HepG2 (cell line): ENCODE data around the gene ADAMTS2.

Source experiments
- ETV6 ChIP-seq: sonication (generic); formaldehyde crosslinking; conservative IDR thresholded peaks from 2 replicates; pipeline ENCODE4 v1.4.0; 2020; ENCODE audit warnings: missing genetic modification reagents
- EZH2 ChIP-seq: conservative IDR thresholded peaks from 2 replicates; pipeline ENCODE4 v1.6.1; 2012; ENCODE audit warnings: mild to moderate bottlenecking, low read depth, low read length, moderate library complexity
- HDAC2 ChIP-seq: sonication (generic); formaldehyde crosslinking; IDR thresholded peaks from 2 replicates; pipeline ENCODE4 v1.4.0; 2020; ENCODE audit warnings: missing genetic modification reagents
- KDM4B ChIP-seq: sonication (generic); formaldehyde crosslinking; IDR thresholded peaks from 2 replicates; pipeline ENCODE4 v1.4.0; 2020; ENCODE audit warnings: missing genetic modification reagents
- RAD21 ChIP-seq: fragments of 450-650 bp; formaldehyde crosslinking; IDR thresholded peaks from 2 replicates; pipeline ENCODE4 v1.5.0; 2020; ENCODE audit warnings: mild to moderate bottlenecking
- TF ChIP-seq, protein P1 (sequence below), 2 experiments: IDR thresholded peaks; 2 replicates each; pipeline ENCODE4 v1.6.1; 2011 to 2012; ENCODE audit warnings: low read length in 2 of 2, borderline replicate concordance in 1 of 2, low read depth in 1 of 2, mild to moderate bottlenecking in 1 of 2, moderate library complexity in 1 of 2
- TF ChIP-seq, protein P2 (sequence below): sonication (generic); formaldehyde crosslinking; IDR thresholded peaks from 2 replicates; pipeline ENCODE4 v1.4.0; 2020; ENCODE audit warnings: missing genetic modification reagents, mild to moderate bottlenecking, borderline replicate concordance

DNA sequence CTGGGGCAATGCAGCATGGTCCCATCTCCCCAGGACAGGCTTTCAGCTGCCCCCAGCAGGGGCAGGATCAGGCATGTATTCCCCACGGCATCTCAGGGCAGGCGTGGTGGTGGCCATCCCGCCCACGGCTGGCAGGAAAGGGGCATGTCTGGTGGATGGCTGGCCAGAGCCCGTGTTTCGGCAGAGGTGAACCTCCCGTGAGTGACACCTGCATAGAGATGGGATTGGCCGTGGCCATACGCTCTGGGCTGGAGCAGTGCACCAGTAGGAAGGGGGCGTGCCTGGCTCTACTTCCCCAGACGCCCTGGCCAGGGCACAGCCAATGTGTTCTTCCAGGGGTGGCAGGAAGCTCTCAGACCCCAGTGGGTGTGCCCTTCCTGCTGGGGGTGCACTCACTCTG lies 146.0 kb downstream of the ADAMTS2 start:
- no peak for TF ChIP-seq HDAC2
- no peak for TF ChIP-seq KDM4B (CRISPR knock-in tag)
- TF ChIP-seq, protein P1, sequence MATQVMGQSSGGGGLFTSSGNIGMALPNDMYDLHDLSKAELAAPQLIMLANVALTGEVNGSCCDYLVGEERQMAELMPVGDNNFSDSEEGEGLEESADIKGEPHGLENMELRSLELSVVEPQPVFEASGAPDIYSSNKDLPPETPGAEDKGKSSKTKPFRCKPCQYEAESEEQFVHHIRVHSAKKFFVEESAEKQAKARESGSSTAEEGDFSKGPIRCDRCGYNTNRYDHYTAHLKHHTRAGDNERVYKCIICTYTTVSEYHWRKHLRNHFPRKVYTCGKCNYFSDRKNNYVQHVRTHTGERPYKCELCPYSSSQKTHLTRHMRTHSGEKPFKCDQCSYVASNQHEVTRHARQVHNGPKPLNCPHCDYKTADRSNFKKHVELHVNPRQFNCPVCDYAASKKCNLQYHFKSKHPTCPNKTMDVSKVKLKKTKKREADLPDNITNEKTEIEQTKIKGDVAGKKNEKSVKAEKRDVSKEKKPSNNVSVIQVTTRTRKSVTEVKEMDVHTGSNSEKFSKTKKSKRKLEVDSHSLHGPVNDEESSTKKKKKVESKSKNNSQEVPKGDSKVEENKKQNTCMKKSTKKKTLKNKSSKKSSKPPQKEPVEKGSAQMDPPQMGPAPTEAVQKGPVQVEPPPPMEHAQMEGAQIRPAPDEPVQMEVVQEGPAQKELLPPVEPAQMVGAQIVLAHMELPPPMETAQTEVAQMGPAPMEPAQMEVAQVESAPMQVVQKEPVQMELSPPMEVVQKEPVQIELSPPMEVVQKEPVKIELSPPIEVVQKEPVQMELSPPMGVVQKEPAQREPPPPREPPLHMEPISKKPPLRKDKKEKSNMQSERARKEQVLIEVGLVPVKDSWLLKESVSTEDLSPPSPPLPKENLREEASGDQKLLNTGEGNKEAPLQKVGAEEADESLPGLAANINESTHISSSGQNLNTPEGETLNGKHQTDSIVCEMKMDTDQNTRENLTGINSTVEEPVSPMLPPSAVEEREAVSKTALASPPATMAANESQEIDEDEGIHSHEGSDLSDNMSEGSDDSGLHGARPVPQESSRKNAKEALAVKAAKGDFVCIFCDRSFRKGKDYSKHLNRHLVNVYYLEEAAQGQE (IDR thresholded peaks at IDR 0.05; ENCODE audit: borderline replicate concordance in 1 of 2, low read depth in 1 of 2, low read length in 2 of 2) = no peak
- TF ChIP-seq ETV6 (CRISPR knock-in tag) = no peak
- no peak for TF ChIP-seq EZH2
- TF ChIP-seq, protein P2, sequence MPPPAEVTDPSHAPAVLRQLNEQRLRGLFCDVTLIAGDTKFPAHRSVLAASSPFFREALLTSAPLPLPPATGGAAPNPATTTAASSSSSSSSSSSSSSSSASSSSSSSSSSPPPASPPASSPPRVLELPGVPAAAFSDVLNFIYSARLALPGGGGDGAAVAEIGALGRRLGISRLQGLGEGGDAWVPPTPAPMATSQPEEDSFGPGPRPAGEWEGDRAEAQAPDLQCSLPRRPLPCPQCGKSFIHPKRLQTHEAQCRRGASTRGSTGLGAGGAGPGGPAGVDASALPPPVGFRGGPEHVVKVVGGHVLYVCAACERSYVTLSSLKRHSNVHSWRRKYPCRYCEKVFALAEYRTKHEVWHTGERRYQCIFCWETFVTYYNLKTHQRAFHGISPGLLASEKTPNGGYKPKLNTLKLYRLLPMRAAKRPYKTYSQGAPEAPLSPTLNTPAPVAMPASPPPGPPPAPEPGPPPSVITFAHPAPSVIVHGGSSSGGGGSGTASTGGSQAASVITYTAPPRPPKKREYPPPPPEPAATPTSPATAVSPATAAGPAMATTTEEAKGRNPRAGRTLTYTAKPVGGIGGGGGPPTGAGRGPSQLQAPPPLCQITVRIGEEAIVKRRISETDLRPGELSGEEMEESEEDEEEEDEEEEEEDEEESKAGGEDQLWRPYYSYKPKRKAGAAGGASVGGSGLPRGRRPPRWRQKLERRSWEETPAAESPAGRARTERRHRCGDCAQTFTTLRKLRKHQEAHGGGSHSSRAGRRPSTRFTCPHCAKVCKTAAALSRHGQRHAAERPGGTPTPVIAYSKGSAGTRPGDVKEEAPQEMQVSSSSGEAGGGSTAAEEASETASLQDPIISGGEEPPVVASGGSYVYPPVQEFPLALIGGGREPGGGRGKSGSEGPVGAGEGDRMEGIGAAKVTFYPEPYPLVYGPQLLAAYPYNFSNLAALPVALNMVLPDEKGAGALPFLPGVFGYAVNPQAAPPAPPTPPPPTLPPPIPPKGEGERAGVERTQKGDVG (CRISPR knock-in tag) = no peak
- no peak for TF ChIP-seq RAD21 (CRISPR knock-in tag)
